ENCODE results near the gene VEGFB. TPM values are rescaled to one million over a fixed set of nuclear protein-coding genes. Genes with fewer than 3 reads are reported as not detected.

Gene VEGFB
- total and polyA plus RNA-seq, 5 donors: 290 to 377 (median 341) TPM

- no peaks in the 10 kb centered on the region for H3K9me3 ChIP-seq (ENCODE audit: control insufficient read depth, low read length)
- peaks cover 8% of the 10 kb centered on the region for H3K4me1 ChIP-seq (ENCODE audit: control insufficient read depth, insufficient read depth, low read length)
- WGBS: 95% methylated on average over 33 of the region's 33 CpGs
- no peak overlapping the region for H3K27ac ChIP-seq (ENCODE audit: low read length)
- H3K4me3 ChIP-seq (ENCODE audit: low read length): no peak overlapping the region
- intact Hi-C loops (cut with DNase I): no loop called here
- ATAC-seq (no peak), DNase-seq (no peak)
- H3K27me3 ChIP-seq (ENCODE audit: control insufficient read depth, insufficient read depth): no peaks in the 10 kb centered on the region
Measured at GRCh38 chr11:64287676-64288352, 53.4 kb downstream of the VEGFB start.

GRCh38 chr11:64288353-64288750 lies 54.0 kb downstream of the VEGFB start:
- no peak for DNase-seq
- intact Hi-C loops (cut with DNase I): no loop called here
- ATAC-seq: no peak
- H3K27ac ChIP-seq (ENCODE audit: low read length): no peak overlapping the region
- no peaks in the 10 kb centered on the region for H3K9me3 ChIP-seq (ENCODE audit: control insufficient read depth, low read length)
- WGBS: 94% methylated on average over 9 of the region's 9 CpGs
- no peak overlapping the region for H3K4me3 ChIP-seq (ENCODE audit: low read length)
- no peaks in the 10 kb centered on the region for H3K27me3 ChIP-seq (ENCODE audit: control insufficient read depth, insufficient read depth)
- H3K4me1 ChIP-seq (ENCODE audit: control insufficient read depth, insufficient read depth, low read length): peaks cover 8% of the 10 kb centered on the region

Other genes starting within 250 kb of the VEGFB start
- gene OTUB1, start 248.1 kb upstream of the VEGFB start, total RNA-seq: 10 to 100 TPM; 44.9 to 55.8 (median 51.2) TPM
- 62.4 TPM for gene OTUB1, start 248.1 kb upstream of the VEGFB start, polyA plus RNA-seq
- 1 to 10 TPM in 3 of 4 donors, under 1 TPM in 1; 0.92 to 2.0 (median 1.6) TPM for gene FLRT1, start 198.7 kb upstream of the VEGFB start, total RNA-seq
- gene FLRT1, start 198.7 kb upstream of the VEGFB start, polyA plus RNA-seq: 1.5 TPM
- gene MACROD1, start 68.5 kb upstream of the VEGFB start, total RNA-seq: 10 to 100 TPM; 40.4 to 62.2 (median 52.6) TPM
- gene MACROD1, start 68.5 kb upstream of the VEGFB start, polyA plus RNA-seq: 63.8 TPM
- gene STIP1, start 48.4 kb upstream of the VEGFB start, total RNA-seq: 100 to 1,000 TPM in 2 of 4 donors, 10 to 100 TPM in 2; 93.0 to 170 (median 122) TPM
- gene STIP1, start 48.4 kb upstream of the VEGFB start, polyA plus RNA-seq: 99.7 TPM
- gene FERMT3, start 27.9 kb upstream of the VEGFB start, total RNA-seq: 10 to 100 TPM in 3 of 4 donors, 1 to 10 TPM in 1; 5.9 to 17.5 (median 12.3) TPM
- gene FERMT3, start 27.9 kb upstream of the VEGFB start, polyA plus RNA-seq: 5.2 TPM
- gene TRPT1, start 8.4 kb upstream of the VEGFB start, total RNA-seq: 10 to 100 TPM; 55.3 to 78.1 (median 67.4) TPM
- gene TRPT1, start 8.4 kb upstream of the VEGFB start, polyA plus RNA-seq: 95.4 TPM
- 10 to 100 TPM; 71.7 to 82.1 (median 78.1) TPM for gene NUDT22, start 8.3 kb upstream of the VEGFB start, total RNA-seq
- gene NUDT22, start 8.3 kb upstream of the VEGFB start, polyA plus RNA-seq: 65.7 TPM
- 10 to 100 TPM; 46.3 to 61.0 (median 49.5) TPM for gene DNAJC4, start 4.0 kb upstream of the VEGFB start, total RNA-seq
- 95.7 TPM for gene DNAJC4, start 4.0 kb upstream of the VEGFB start, polyA plus RNA-seq
- 10 to 100 TPM; 33.5 to 70.3 (median 64.4) TPM for gene FKBP2, start 6.5 kb downstream of the VEGFB start, total RNA-seq
- 173 TPM for gene FKBP2, start 6.5 kb downstream of the VEGFB start, polyA plus RNA-seq
- 100 to 1,000 TPM in 2 of 4 donors, 10 to 100 TPM in 2; 75.3 to 146 (median 105) TPM for gene PPP1R14B, start 12.4 kb downstream of the VEGFB start, total RNA-seq
- 99.9 TPM for gene PPP1R14B, start 12.4 kb downstream of the VEGFB start, polyA plus RNA-seq
- 10 to 100 TPM; 10.9 to 14.2 (median 13.7) TPM for gene PLCB3, start 16.9 kb downstream of the VEGFB start, total RNA-seq
- 7.9 TPM for gene PLCB3, start 16.9 kb downstream of the VEGFB start, polyA plus RNA-seq
- gene BAD, start 50.1 kb downstream of the VEGFB start, total RNA-seq: 100 to 1,000 TPM in 3 of 4 donors, 10 to 100 TPM in 1; 87.5 to 135 (median 111) TPM
- gene BAD, start 50.1 kb downstream of the VEGFB start, polyA plus RNA-seq: 164 TPM
- 10 to 100 TPM; 31.3 to 41.7 (median 38.5) TPM for gene GPR137, start 51.3 kb downstream of the VEGFB start, total RNA-seq
- gene GPR137, start 51.3 kb downstream of the VEGFB start, polyA plus RNA-seq: 35.2 TPM
- not detected for gene KCNK4, start 56.7 kb downstream of the VEGFB start, total RNA-seq
- gene KCNK4, start 56.7 kb downstream of the VEGFB start, polyA plus RNA-seq: 0.05 TPM
- not detected for gene CATSPERZ, start 65.8 kb downstream of the VEGFB start, total RNA-seq
- 0.14 TPM for gene CATSPERZ, start 65.8 kb downstream of the VEGFB start, polyA plus RNA-seq
- gene ESRRA, start 70.9 kb downstream of the VEGFB start, total RNA-seq: 100 to 1,000 TPM; 132 to 171 (median 141) TPM
- gene ESRRA, start 70.9 kb downstream of the VEGFB start, polyA plus RNA-seq: 199 TPM
- gene TRMT112, start 83.0 kb downstream of the VEGFB start, total RNA-seq: 100 to 1,000 TPM in 3 of 4 donors, 10 to 100 TPM in 1; 91.7 to 103 (median 102) TPM
- gene TRMT112, start 83.0 kb downstream of the VEGFB start, polyA plus RNA-seq: 144 TPM
- gene PRDX5, start 83.5 kb downstream of the VEGFB start, total RNA-seq: 100 to 1,000 TPM; 258 to 356 (median 315) TPM
- gene PRDX5, start 83.5 kb downstream of the VEGFB start, polyA plus RNA-seq: 683 TPM
- gene CCDC88B, start 105.6 kb downstream of the VEGFB start, total RNA-seq: 10 to 100 TPM in 3 of 4 donors, 1 to 10 TPM in 1; 5.9 to 14.4 (median 11.6) TPM
- 25.1 TPM for gene CCDC88B, start 105.6 kb downstream of the VEGFB start, polyA plus RNA-seq
- gene RPS6KA4, start 124.6 kb downstream of the VEGFB start, total RNA-seq: 10 to 100 TPM; 17.0 to 17.6 (median 17.1) TPM
- 12.8 TPM for gene RPS6KA4, start 124.6 kb downstream of the VEGFB start, polyA plus RNA-seq

Measured in right cardiac atrium (tissue), 5 donors.